ENCODE measurements around the gene CCT6B.
A peak's percentile ranks its signal among the peaks of the same experiment; 100 is the strongest.

CCT6B gene

DNA sequence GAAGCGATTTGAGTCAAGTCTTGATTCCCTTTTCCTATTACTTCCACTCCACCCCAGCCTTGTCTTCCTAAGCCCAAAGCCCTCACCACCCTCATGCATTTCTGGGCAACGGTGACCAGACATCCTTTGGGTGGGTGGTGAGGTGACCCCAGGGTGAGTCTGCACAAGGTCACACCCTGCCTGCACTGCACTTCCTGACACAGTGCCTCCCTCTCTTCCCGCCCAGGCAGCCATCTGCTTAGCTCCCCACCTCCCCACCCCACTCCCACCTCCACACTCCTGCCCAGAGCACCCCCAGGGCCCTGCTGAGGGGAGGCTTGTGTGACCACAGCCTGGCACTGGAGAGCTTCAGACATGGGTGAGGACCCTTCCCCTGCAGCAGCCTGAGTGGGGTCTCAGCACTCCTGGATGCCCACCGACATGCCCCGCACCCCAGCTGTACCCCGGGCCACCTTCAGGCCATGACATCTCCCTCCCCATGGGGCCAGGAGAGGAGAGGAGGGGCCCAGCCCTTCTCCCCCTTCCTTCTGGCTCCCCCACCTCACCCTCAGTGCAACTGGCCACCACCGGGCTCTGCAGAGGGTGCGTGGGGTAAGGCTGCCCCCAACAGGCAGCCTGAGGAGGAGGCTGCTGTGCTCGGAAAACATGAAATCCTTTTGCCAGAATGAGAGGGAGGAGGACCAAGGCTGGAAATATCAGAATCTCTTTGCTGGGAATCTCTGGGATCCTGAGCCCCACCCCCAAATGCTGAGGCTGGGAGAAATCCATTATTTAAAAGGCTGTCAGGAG is 68.6 kb downstream of the CCT6B start:
- peak in 20 of 58 donors; percentile 1 to 29 (median 9) for DNase-seq

DNA sequence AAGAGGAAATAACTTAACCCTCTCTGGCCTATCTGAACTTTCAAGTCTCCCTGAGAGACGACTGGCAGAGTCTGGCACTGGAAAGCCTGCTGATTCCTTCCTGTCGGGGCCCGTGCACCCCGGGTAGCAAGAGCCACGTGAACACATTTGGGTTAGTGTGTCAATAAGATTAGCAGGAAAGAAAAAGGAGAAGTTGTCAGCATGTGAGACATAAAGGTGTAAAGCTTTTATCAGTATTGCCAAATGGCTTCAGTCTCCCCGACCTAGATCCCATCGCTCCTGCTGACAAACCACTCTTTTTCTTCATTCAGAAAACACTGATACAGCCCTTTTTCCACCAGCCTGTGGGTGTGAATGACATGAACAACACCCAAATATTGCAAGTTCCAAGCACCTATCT is 74.4 kb downstream of the CCT6B start:
- DNase-seq: no peak

DNA sequence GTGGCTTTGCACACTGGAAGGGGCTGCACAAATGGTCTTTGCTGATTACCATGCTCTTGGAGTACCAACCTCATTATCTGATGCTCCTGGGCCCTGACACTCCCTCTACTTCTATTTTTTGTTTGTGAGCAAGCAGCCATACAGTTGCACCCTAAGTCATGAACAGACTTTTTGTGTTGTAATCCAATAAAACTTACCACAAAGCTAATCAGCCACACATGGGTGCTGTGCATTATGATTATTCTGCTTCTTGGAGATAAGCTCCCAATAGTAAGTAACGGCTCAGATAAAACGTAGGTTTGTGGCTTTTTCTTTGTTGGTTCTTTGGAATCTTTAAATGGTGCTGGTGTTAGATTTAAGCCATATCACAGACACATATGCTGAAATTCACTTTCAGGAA is 76.2 kb downstream of the CCT6B start:
- DNase-seq: no peak

DNA sequence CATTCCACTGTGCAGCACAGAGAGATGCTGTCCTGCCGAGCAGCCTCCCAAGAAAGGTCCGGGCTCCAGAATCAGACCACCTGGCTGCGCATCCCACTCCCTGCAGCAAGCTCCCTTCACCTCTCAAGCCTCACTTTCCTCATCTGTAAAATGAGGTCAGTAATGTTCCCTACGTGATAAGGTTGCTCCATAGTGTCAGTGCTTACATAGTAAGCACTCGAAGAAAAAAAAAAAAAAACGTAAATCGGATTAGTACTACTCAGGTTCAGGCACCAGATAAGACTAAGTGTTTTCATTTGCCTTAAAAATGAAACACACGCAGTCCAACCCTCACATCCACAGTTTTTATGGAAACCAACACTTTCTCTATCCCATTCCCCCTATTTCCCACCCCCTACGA is 76.7 kb downstream of the CCT6B start:
- DNase-seq: no peak

DNA sequence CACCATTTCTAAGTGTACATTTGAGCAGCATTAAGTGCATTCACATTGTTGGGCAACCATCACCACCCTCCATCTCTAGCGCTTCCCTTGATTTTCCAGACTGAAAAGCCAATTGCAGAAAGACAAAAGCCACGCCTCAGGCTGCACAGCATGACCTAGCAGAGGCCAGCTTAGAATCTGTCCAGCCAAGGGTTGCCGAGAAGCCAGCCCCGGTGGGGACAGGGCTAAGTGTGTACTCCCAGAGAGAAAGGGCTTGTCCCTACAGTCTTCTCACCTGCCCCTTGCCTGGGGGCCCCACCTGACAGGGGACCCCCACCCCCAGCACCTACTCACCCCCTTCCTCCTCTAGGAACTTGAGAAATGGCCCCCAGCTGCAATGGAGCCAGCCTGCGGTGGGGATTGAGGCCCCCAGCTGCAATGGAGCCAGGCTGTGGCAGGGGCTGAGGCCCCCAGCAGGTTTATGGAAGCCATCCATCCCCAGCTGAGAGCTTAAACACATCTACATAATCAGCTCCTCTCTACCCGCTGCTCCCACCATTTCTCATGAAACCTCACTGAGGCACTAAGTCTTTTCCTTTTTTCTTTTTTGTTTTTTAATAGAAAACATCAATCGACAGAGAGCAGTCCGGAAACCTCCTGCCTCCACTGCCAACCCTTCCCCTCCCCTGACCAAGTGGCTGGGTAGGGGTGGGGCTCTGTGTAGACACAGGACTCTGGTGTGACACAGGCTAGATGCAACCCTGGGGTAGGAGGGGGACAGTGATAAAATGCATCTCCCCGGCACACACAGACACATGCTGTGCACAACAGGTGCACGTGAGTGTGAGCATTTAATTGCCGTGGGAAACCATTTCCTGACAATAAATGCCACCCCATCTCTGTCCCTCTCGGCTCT is 77.9 kb downstream of the CCT6B start:
- no peak for DNase-seq

DNA sequence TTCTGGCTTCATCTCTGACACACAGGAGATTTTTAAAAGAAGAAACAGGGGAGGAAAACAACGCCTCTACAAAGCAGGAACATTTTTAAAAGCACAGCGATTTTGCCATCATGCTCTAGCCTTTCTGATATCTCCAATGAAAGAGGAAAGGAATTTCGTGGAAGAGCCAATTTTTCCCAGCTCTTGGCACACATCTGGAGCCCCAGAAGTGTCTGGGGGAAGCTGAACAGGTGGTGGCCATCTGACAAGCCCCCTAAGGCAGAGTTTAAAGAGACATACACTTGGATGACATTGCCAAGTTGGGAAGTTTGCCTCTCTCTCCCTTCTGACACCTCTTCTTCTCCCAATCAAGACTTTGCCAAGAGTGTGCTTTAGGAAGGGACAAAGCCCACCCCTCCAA is 82.1 kb downstream of the CCT6B start:
- DNase-seq: no peak

Data from anterior cingulate cortex (tissue), 58 donors.